GDM1 (cell line): ENCODE results near the gene RPP30.
"Not testable (repeated sequence)": the region's sequence is repeated elsewhere in the genome, so short reads cannot be mapped to it uniquely, and the experiment has no call there.

ENCODE experiments used
- DNase-seq: peaks from one replicate; lab custom pipeline; 2025; lab: John Stamatoyannopoulos, UW

The RPP30 gene

GRCh38 chr10:90871279-90871765 is 452 bp upstream of the RPP30 start:
- DNase-seq: peak; percentile 30

GRCh38 chr10:90872648-90873020 is 860 bp downstream of the RPP30 start:
- no peak for DNase-seq

GRCh38 chr10:90879062-90879461 is 7.3 kb downstream of the RPP30 start:
- DNase-seq: no peak

GRCh38 chr10:90880059-90880719 is 8.4 kb downstream of the RPP30 start:
- not testable (repeated sequence) for DNase-seq

GRCh38 chr10:90884431-90884830 is 12.7 kb downstream of the RPP30 start:
- DNase-seq: no peak

GRCh38 chr10:90885176-90885575 is 13.4 kb downstream of the RPP30 start:
- no peak for DNase-seq

- no peak for DNase-seq
These were observed 15.8 kb downstream of the RPP30 start for GRCh38 chr10:90887555-90887954.

GRCh38 chr10:90888387-90888786 is 16.6 kb downstream of the RPP30 start:
- no peak for DNase-seq

GRCh38 chr10:90889636-90890035 is 17.9 kb downstream of the RPP30 start:
- DNase-seq: no peak

- DNase-seq: no peak
These were observed 18.6 kb downstream of the RPP30 start for GRCh38 chr10:90890347-90890746.

GRCh38 chr10:90893190-90893589 is 21.4 kb downstream of the RPP30 start:
- DNase-seq: no peak

GRCh38 chr10:90896916-90897315 is 25.1 kb downstream of the RPP30 start:
- DNase-seq: not testable (repeated sequence)

GRCh38 chr10:90905925-90906324 is 34.2 kb downstream of the RPP30 start:
- DNase-seq: no peak

GRCh38 chr10:90906596-90906995 is 34.8 kb downstream of the RPP30 start:
- DNase-seq: no peak

- peak; percentile 60 for DNase-seq
These were observed 39.6 kb downstream of the RPP30 start for GRCh38 chr10:90911133-90912051.

GRCh38 chr10:90912174-90912573 is 40.4 kb downstream of the RPP30 start:
- no peak for DNase-seq

GRCh38 chr10:90912854-90913479 is 41.2 kb downstream of the RPP30 start:
- no peak for DNase-seq

GRCh38 chr10:90913774-90914420 is 42.1 kb downstream of the RPP30 start:
- no peak for DNase-seq

- DNase-seq: no peak
These were observed 43.4 kb downstream of the RPP30 start for GRCh38 chr10:90914992-90915765.

- no peak for DNase-seq
These were observed 43.9 kb downstream of the RPP30 start for GRCh38 chr10:90915766-90916075.

GRCh38 chr10:90916392-90917237 is 44.8 kb downstream of the RPP30 start:
- DNase-seq: no peak
